ENCODE measurements around the gene WTAP. TPM values are rescaled to one million over a fixed set of nuclear protein-coding genes. Genes with fewer than 3 reads are reported as not detected.
A peak's percentile ranks its signal among the peaks of the same experiment; 100 is the strongest.
"Not testable (repeated sequence)": the region's sequence is repeated elsewhere in the genome, so short reads cannot be mapped to it uniquely, and the experiment has no call there.

Gene WTAP
- total RNA-seq, 4 donors from 2014 or later, result 65.0 to 105 (median 88.5) TPM

DNA sequence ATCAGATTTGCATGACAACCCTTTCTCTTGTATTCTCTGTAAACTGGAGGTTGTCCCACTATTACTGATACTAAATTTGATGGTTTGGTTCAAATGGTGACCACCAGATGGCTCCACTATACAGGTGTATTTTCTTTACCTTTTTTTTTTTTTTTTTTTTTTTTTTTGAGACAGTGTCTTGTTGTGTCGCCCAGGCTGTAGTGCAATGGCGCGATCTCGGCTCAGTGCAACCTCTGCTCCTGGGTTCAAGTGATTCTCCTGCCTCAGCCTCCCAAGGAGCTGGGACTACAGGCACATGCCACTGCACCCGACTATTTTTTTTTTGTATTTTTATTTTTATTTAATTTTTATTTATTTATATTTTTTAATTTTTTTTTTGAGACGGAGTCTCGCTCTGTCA is 6.6 kb upstream of the WTAP start:
- Histone ChIP-seq H3K27ac (no peak overlapping the region), H3K4me1 (peaks cover 0 to 14% (median 0%) of the 10 kb centered on the region in 4 donors), H3K27me3 (no peaks in the 10 kb centered on the region), H3K4me3 (no peak overlapping the region), H3K36me3 (no peaks in the 10 kb centered on the region), H3K9me3 (no peaks in the 10 kb centered on the region)
- DNase-seq, result peak in 2 of 3 donors; percentile 39 to 55
- TF ChIP-seq, protein P1, sequence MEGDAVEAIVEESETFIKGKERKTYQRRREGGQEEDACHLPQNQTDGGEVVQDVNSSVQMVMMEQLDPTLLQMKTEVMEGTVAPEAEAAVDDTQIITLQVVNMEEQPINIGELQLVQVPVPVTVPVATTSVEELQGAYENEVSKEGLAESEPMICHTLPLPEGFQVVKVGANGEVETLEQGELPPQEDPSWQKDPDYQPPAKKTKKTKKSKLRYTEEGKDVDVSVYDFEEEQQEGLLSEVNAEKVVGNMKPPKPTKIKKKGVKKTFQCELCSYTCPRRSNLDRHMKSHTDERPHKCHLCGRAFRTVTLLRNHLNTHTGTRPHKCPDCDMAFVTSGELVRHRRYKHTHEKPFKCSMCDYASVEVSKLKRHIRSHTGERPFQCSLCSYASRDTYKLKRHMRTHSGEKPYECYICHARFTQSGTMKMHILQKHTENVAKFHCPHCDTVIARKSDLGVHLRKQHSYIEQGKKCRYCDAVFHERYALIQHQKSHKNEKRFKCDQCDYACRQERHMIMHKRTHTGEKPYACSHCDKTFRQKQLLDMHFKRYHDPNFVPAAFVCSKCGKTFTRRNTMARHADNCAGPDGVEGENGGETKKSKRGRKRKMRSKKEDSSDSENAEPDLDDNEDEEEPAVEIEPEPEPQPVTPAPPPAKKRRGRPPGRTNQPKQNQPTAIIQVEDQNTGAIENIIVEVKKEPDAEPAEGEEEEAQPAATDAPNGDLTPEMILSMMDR (IDR thresholded peaks at IDR 0.05), result peak; percentile 32 to 60 (median 53)
- TF ChIP-seq POLR2A (IDR thresholded peaks at IDR 0.05), result no peak

DNA sequence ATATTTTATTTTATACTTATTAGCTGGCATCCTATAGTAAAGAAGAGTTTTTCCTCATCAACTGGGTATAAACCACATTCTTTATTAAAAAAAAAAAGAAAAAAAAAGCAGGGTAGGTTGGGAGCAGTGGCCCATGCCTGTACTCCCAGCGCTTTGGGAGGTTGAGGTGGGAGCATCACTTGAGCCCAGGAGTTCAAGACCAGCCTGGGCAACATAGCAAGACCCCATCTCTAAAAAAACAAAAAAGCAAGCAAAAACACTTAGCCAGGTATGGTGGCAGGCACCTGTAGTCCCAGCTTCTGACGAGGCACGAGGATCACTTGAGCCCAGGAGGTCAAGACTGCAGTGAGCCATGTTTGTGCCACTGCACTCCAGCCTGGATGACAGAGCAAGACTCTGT is 5.3 kb upstream of the WTAP start:
- not testable (repeated sequence) for H3K27ac ChIP-seq, H3K36me3 ChIP-seq, H3K4me3 ChIP-seq, H3K27me3 ChIP-seq, DNase-seq, H3K9me3 ChIP-seq
- H3K4me1 ChIP-seq, result peaks cover 0 to 11% (median 2%) of the 10 kb centered on the region in 4 donors

DNA sequence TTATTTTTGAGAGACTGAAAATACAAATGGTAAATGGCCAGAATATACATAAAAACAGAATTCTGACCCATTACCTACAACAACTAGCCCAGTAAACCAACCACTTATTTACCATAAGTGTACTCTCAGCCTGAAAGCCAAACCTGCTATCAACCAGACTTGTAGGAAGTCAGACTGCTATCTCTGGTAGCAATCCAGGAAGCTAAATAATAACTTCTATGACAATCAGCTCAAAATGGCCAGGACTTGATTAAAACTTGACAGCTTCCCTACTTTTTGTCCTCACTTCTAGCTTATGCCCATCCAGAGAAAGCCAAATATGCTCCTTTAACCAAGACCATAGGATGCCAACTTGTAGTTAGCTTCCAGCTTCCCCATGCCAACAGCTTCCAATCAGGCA is 4.7 kb upstream of the WTAP start:
- DNase-seq, result no peak
- TF ChIP-seq, protein P1 (IDR thresholded peaks at IDR 0.05), result no peak
- no peak for TF ChIP-seq POLR2A (IDR thresholded peaks at IDR 0.05)
- Histone ChIP-seq H3K27ac (no peak overlapping the region), H3K4me3 (no peak overlapping the region), H3K27me3 (no peaks in the 10 kb centered on the region), H3K9me3 (no peaks in the 10 kb centered on the region), H3K36me3 (no peaks in the 10 kb centered on the region), H3K4me1 (peaks cover 0 to 11% (median 2%) of the 10 kb centered on the region in 4 donors)

DNA sequence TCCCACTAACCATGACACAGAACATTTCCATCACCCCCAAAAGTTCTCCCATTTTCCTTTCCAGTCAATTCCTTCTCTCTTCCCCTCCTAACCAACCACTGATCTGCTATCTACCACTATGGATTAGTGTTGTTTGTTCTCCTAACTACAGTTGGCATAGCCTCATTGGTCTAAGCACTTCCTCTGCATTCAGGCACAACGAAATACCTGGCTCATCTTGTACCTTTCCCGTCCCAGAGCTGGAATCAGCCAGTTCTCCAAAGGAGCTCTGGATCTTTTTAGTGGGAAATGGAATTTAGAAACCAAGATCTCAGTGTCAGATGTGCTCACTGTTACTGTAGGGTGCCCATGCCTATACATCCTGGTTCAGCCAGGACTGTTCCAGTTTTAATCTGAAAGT is 4.0 kb upstream of the WTAP start:
- Histone ChIP-seq H3K36me3 (no peaks in the 10 kb centered on the region), H3K4me1 (peaks cover 0 to 11% (median 2%) of the 10 kb centered on the region in 4 donors)
- no peak for DNase-seq

DNA sequence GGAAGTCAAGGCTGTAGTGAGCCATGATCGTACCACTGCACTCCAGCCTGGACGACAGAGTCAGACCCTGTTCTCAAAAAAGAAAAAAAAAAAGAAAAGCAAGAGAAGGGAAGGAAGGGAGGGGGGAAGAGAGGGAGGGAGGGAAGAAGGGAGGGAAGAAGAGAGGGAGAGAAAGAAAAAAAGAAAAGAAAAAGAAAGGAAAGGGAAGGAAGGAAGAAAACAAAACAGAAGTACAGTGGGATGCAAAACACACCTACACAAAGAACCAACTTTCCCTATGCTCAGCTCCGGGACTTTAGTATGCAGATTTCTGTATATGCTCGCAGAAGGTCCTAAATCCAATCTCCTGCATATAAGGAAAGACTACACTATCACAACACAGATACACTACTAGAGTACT is 2.5 kb upstream of the WTAP start:
- Histone ChIP-seq H3K4me3 (no peak overlapping the region), H3K27ac (no peak overlapping the region), H3K4me1 (peaks cover 0 to 16% (median 4%) of the 10 kb centered on the region in 4 donors), H3K9me3 (no peaks in the 10 kb centered on the region), H3K36me3 (no peaks in the 10 kb centered on the region), H3K27me3 (no peaks in the 10 kb centered on the region)
- TF ChIP-seq, protein P1 (IDR thresholded peaks at IDR 0.05), result no peak
- no peak for TF ChIP-seq POLR2A (IDR thresholded peaks at IDR 0.05)
- no peak for DNase-seq

More for the DNA sequence above, 4.0 kb upstream of the WTAP start:
- H3K4me3 ChIP-seq, result no peak overlapping the region
- no peaks in the 10 kb centered on the region for H3K27me3 ChIP-seq
- no peak overlapping the region for H3K27ac ChIP-seq
- no peaks in the 10 kb centered on the region for H3K9me3 ChIP-seq
- TF ChIP-seq, protein P1 (IDR thresholded peaks at IDR 0.05), result no peak
- TF ChIP-seq POLR2A (IDR thresholded peaks at IDR 0.05), result no peak

DNA sequence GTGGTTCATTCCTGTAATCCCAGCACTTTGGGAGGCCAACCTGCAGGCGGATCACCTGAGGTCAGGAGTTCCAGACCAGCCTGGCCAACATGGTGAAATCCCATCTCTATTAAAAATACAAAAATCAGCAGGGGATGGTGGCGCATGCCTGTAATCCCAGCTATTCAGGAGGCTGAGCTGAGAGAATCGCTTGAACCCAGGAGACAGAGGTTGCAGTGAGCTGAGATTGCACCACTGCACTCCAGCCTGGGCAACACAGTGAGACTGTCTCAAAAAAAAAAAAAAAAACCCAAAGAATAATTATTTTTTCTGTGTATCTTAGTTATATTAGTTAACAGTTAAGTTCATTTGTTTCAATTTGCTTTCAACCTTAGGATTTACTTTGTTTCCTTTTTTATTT is 2.1 kb upstream of the WTAP start:
- H3K27me3 ChIP-seq, DNase-seq: not testable (repeated sequence)

More for the DNA sequence above, 2.1 kb upstream of the WTAP start:
- not testable (repeated sequence) for H3K9me3 ChIP-seq, H3K4me3 ChIP-seq, H3K36me3 ChIP-seq, H3K27ac ChIP-seq
- H3K4me1 ChIP-seq, result peaks cover 0 to 20% (median 6%) of the 10 kb centered on the region in 4 donors

Data from Peyer's patch (tissue), 4 donors.